ENCODE data around the gene LGALS3BP. TPM values are rescaled to one million over a fixed set of nuclear protein-coding genes. Genes with fewer than 3 reads are reported as not detected.

Gene LGALS3BP
- total and polyA plus RNA-seq, 2 of the 8 experiments (the other 6 are each of a cell fraction or from before 2014, with no cell fraction given): 56.1 to 61.6 TPM

DNA sequence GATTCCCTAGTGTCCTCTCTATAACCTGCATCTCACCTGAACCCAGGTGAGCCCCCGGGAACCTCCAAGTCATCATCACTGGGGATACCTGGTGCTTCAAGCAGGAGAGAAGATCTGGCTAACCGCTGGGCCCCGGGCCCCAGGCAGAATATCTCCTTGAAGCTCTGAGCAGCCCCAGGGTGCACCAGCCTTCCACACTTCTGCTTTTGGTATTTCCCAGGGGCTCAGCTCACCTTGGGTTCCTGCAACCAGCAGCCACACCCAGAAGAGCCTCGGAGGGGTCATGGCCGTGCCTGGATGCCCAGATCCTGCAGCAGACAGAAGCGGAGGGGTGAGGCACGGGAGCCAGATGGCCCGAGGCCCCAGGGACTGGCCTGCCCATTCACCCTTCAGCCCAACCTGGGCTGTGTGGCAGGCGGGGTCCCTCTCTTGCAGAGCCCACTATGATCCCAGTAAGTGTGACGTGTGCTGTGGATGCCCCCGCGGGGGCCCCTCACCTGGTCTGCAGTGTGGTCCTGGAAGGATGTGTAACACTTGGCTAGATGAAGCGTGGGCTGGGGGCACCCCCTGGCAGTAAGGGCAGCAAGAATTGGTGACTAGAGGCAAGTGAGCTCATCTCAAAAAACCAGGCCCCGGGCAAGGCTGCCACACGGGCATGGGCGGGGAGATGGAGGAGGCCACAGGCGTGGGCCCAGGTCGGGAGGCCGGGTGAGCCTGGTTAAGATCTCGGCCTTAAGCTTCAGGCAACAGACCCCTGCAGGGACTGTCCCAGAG is 2.6 kb downstream of the LGALS3BP start:
- H3K18ac ChIP-seq (ENCODE audit: extremely low read depth, low read length): no peak overlapping the region
- H2BK15ac ChIP-seq (ENCODE audit: low read length): no peak overlapping the region
- H3K23me2 ChIP-seq (ENCODE audit: low read depth, low read length): no peaks in the 10 kb centered on the region
- DNase-seq (ENCODE audit: low read depth in 1 of 2, low spot score in 2 of 2) (no peak), FAIRE-seq (no peak)
- peaks cover 0 to 20% (median 12%) of the 10 kb centered on the region in 4 experiments; a peak in 6 of 7 replicates for H3K4me1 ChIP-seq (replicated peaks in 1 of 4; ENCODE audit: control insufficient read depth in 3 of 4, insufficient read depth in 4 of 4, low read length in 3 of 4)
- ChIA-PET CTCF (ENCODE audit: partially characterized antibody) (interaction anchor here (0.9 to 4.4 kb wide), 5 partner anchors 10 to 112 kb away, joined by 3 to 19 read pairs (median 4); no protein-coding TSS in a partner anchor), POLR2A (ENCODE audit: partially characterized antibody) (interaction anchor here (1.0 kb wide), 1 partner anchor 11 kb away, joined by 4 read pairs; no protein-coding TSS in a partner anchor)
- no peaks in the 10 kb centered on the region for H3K27me3 ChIP-seq (replicated peaks in 1 of 4; ENCODE audit: control insufficient read depth in 3 of 4, extremely low read depth in 1 of 4, insufficient read depth in 3 of 4, low read length in 3 of 4)
- H2AK5ac ChIP-seq (ENCODE audit: low read depth, low read length): no peak overlapping the region
- no peaks in the 10 kb centered on the region; a peak in 2 of 8 replicates for H3K36me3 ChIP-seq (ENCODE audit: control insufficient read depth in 2 of 4, insufficient read depth in 4 of 4, low read length in 3 of 4)
- no peak overlapping the region for H2BK12ac ChIP-seq (ENCODE audit: low read depth, low read length)
- H4K91ac ChIP-seq (replicated peaks; ENCODE audit: insufficient read length, low read length): no peak overlapping the region
- H2AFZ ChIP-seq (ENCODE audit: low read length): no peak overlapping the region
- no peak overlapping the region for H4K8ac ChIP-seq (ENCODE audit: extremely low read depth, insufficient read depth, low read length)
- H2BK20ac ChIP-seq (ENCODE audit: low read length): no peak overlapping the region
- H3K4me3 ChIP-seq (ENCODE audit: extremely low read depth in 1 of 4, insufficient read depth in 2 of 4, low read depth in 3 of 4, low read length in 4 of 4): no peak overlapping the region
- H2BK120ac ChIP-seq (replicated peaks; ENCODE audit: low read depth, low read length): no peak overlapping the region
- no peak overlapping the region for H3K56ac ChIP-seq (replicated peaks; ENCODE audit: insufficient read length, low read depth, low read length)
- no peak overlapping the region for H4K5ac ChIP-seq (ENCODE audit: insufficient read length, low read depth, low read length)
- H3K79me2 ChIP-seq (ENCODE audit: control insufficient read depth in 1 of 2, insufficient read depth in 2 of 2, low read length in 2 of 2): no peaks in the 10 kb centered on the region; a peak in 1 of 4 replicates
- no peak overlapping the region for H3K27ac ChIP-seq (ENCODE audit: low read depth, low read length)
- H3K14ac ChIP-seq (ENCODE audit: insufficient read length): no peak overlapping the region
- no peaks in the 10 kb centered on the region for H3K9me3 ChIP-seq (ENCODE audit: insufficient read depth in 2 of 2, low read depth in 1 of 2, low read length in 1 of 2)
- no peak overlapping the region for H3K23ac ChIP-seq (ENCODE audit: insufficient read length)
- no peak overlapping the region for H3K9ac ChIP-seq (replicated peaks in 1 of 4; ENCODE audit: extremely low read depth in 1 of 4, low read depth in 3 of 4, low read length in 3 of 4)
- no peaks in the 10 kb centered on the region for H3K79me1 ChIP-seq (ENCODE audit: low read depth, low read length)
- 92% methylated on average over 17 of the region's 20 CpGs; no CpG with 5 or more reads in 1 of the 2 experiments for WGBS, 2 experiments (ENCODE audit: extremely low coverage in 1 of 2, insufficient coverage in 1 of 2, insufficient read length in 1 of 2, insufficient replicate concordance in 2 of 2, low coverage in 1 of 2, low lambda C conversion rate in 2 of 2, missing lambda C conversion rate in 1 of 2)
- H4K20me1 ChIP-seq (replicated peaks in 1 of 2; ENCODE audit: control insufficient read depth in 1 of 2, insufficient read depth in 2 of 2, low read length in 2 of 2): peaks cover 0 to 2% of the 10 kb centered on the region in 2 experiments
- no peak overlapping the region for H3K4ac ChIP-seq (replicated peaks; ENCODE audit: insufficient read length, low read depth, low read length)
- no peak for TF ChIP-seq MAFK (IDR thresholded peaks at IDR 0.05; ENCODE audit: low read depth, low read length)
- TF ChIP-seq ASH2L (IDR thresholded peaks at IDR 0.05; ENCODE audit: low read length): no peak
- TF ChIP-seq TCF12 (IDR thresholded peaks at IDR 0.05; ENCODE audit: low read depth, low read length): no peak
- no peak for TF ChIP-seq SP1 (IDR thresholded peaks at IDR 0.05; ENCODE audit: low read depth, low read length)
- TF ChIP-seq SIRT6 (IDR thresholded peaks at IDR 0.05; ENCODE audit: low read length): no peak
- no peak for TF ChIP-seq CHD2 (IDR thresholded peaks at IDR 0.05; ENCODE audit: low read length)
- no peak for TF ChIP-seq SUZ12 (IDR thresholded peaks at IDR 0.05; ENCODE audit: low read length)
- TF ChIP-seq RBBP5 (IDR thresholded peaks at IDR 0.05; ENCODE audit: borderline replicate concordance, low read depth, low read length): no peak
- no peak for TF ChIP-seq CEBPB (IDR thresholded peaks at IDR 0.05; ENCODE audit: low read depth, low read length)
- TF ChIP-seq, protein P1, sequence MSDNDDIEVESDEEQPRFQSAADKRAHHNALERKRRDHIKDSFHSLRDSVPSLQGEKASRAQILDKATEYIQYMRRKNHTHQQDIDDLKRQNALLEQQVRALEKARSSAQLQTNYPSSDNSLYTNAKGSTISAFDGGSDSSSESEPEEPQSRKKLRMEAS (IDR thresholded peaks at IDR 0.05): no peak
- no peak for TF ChIP-seq RFX5 (IDR thresholded peaks at IDR 0.05; ENCODE audit: borderline replicate concordance, low read depth, low read length)
- no peak for TF ChIP-seq KDM4A (IDR thresholded peaks at IDR 0.05; ENCODE audit: low read depth, low read length, severe bottlenecking)
- TF ChIP-seq CBX8 (IDR thresholded peaks at IDR 0.05; ENCODE audit: borderline replicate concordance, low read depth, low read length): no peak
- H2BK5ac ChIP-seq (ENCODE audit: low read depth, low read length): no peak overlapping the region
- no peak overlapping the region for H3K4me2 ChIP-seq (ENCODE audit: insufficient read depth in 1 of 2, low read depth in 2 of 2, low read length in 2 of 2)

Data from H1 (cell line).